Body of pancreas (tissue), 4 donors: ENCODE measurements around the gene AK5.

Experiments used
- POLR2A ChIP-seq, 3 donors: fragments of 450-650 bp; IDR thresholded peaks; one replicate each; pipeline ENCODE4 v1.6.1; 2016; ENCODE audit warnings: antibody characterized with exemption in 3 of 3, mild to moderate bottlenecking in 2 of 3
- TF ChIP-seq, protein P1 (sequence below), 7 experiments: fragments of 450-650 bp in 4 of 7; fragments of 200-600 bp in 3 of 7; sonication (generic) in 3 of 7; IDR thresholded peaks; one replicate each; pipeline ENCODE4 v1.5.1; 2016 to 2019; ENCODE audit warnings: antibody characterized with exemption in 7 of 7

GRCh38 chr1:77608893-77609292, 327.1 kb downstream of the AK5 start:
- TF ChIP-seq, protein P1, sequence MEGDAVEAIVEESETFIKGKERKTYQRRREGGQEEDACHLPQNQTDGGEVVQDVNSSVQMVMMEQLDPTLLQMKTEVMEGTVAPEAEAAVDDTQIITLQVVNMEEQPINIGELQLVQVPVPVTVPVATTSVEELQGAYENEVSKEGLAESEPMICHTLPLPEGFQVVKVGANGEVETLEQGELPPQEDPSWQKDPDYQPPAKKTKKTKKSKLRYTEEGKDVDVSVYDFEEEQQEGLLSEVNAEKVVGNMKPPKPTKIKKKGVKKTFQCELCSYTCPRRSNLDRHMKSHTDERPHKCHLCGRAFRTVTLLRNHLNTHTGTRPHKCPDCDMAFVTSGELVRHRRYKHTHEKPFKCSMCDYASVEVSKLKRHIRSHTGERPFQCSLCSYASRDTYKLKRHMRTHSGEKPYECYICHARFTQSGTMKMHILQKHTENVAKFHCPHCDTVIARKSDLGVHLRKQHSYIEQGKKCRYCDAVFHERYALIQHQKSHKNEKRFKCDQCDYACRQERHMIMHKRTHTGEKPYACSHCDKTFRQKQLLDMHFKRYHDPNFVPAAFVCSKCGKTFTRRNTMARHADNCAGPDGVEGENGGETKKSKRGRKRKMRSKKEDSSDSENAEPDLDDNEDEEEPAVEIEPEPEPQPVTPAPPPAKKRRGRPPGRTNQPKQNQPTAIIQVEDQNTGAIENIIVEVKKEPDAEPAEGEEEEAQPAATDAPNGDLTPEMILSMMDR (IDR thresholded peaks at IDR 0.05) = no peak
- TF ChIP-seq POLR2A (IDR thresholded peaks at IDR 0.05) = no peak
